ENCODE results near the gene EIF2D. TPM values are rescaled to one million over a fixed set of nuclear protein-coding genes. Genes with fewer than 3 reads are reported as not detected.

EIF2D gene
- total RNA-seq, 6 experiments from 2014 or later = 38.9 to 48.3 (median 43.2) TPM

GRCh38 chr1:206570529-206570928, 41.7 kb downstream of the EIF2D start:
- Mint-ChIP-seq H3K27me3 (ENCODE audit: insufficient read depth) (peaks cover 27% of the 10 kb centered on the region), H3K4me1 (ENCODE audit: low read depth) (peaks cover 13% of the 10 kb centered on the region), H3K4me3 (no peak overlapping the region), H3K36me3 (ENCODE audit: low read depth) (no peaks in the 10 kb centered on the region), H3K27ac (no peak overlapping the region), H3K9me3 (no peaks in the 10 kb centered on the region)
- no peak for DNase-seq
- no peak for TF ChIP-seq CTCF (IDR thresholded peaks at IDR 0.05)

GRCh38 chr1:206569556-206569955, 42.7 kb downstream of the EIF2D start:
- H3K36me3 Mint-ChIP-seq (ENCODE audit: low read depth) = no peaks in the 10 kb centered on the region
- no peak overlapping the region for H3K4me3 Mint-ChIP-seq
- no peak overlapping the region for H3K27ac Mint-ChIP-seq
- H3K9me3 Mint-ChIP-seq = no peaks in the 10 kb centered on the region
- no peak for DNase-seq
- TF ChIP-seq CTCF (IDR thresholded peaks at IDR 0.05) = no peak
- H3K27me3 Mint-ChIP-seq (ENCODE audit: insufficient read depth) = peaks cover 27% of the 10 kb centered on the region
- H3K4me1 Mint-ChIP-seq (ENCODE audit: low read depth) = peaks cover 5% of the 10 kb centered on the region; the same call in 1 of the 2 replicates

- DNase-seq = no peak
- no peak for TF ChIP-seq CTCF (IDR thresholded peaks at IDR 0.05)
- Mint-ChIP-seq H3K27ac (no peak overlapping the region), H3K36me3 (ENCODE audit: low read depth) (no peaks in the 10 kb centered on the region), H3K4me1 (ENCODE audit: low read depth) (peaks cover 5% of the 10 kb centered on the region; the same call in 1 of the 2 replicates), H3K9me3 (no peaks in the 10 kb centered on the region), H3K4me3 (no peak overlapping the region), H3K27me3 (ENCODE audit: insufficient read depth) (peaks cover 25% of the 10 kb centered on the region)
Measured at GRCh38 chr1:206568779-206569352, 43.4 kb downstream of the EIF2D start.

- Mint-ChIP-seq H3K4me1 (ENCODE audit: low read depth) (peaks cover 11% of the 10 kb centered on the region; the same call in 1 of the 2 replicates), H3K36me3 (ENCODE audit: low read depth) (no peaks in the 10 kb centered on the region), H3K27me3 (ENCODE audit: insufficient read depth) (peaks cover 22% of the 10 kb centered on the region), H3K27ac (no peak overlapping the region), H3K4me3 (no peak overlapping the region), H3K9me3 (no peaks in the 10 kb centered on the region)
- no peak for DNase-seq
- no peak for TF ChIP-seq CTCF (IDR thresholded peaks at IDR 0.05)
Measured at GRCh38 chr1:206568256-206568655, 44.0 kb downstream of the EIF2D start.

- Mint-ChIP-seq H3K36me3 (ENCODE audit: low read depth) (no peaks in the 10 kb centered on the region), H3K4me3 (no peak overlapping the region), H3K27ac (no peak overlapping the region), H3K4me1 (ENCODE audit: low read depth) (peaks cover 11% of the 10 kb centered on the region; the same call in 1 of the 2 replicates), H3K27me3 (ENCODE audit: insufficient read depth) (peaks cover 16% of the 10 kb centered on the region), H3K9me3 (no peaks in the 10 kb centered on the region)
- TF ChIP-seq CTCF (IDR thresholded peaks at IDR 0.05) = no peak
- DNase-seq = no peak
Measured at GRCh38 chr1:206566999-206567398, 45.3 kb downstream of the EIF2D start.
